NCI-H1694 treated with DMSO at 0.1 percent for 48 hours (cell line): ENCODE measurements around the gene IRX2.

Source experiments
- DNase-seq: peaks from one replicate; lab custom pipeline; 2025; lab: John Stamatoyannopoulos, UW

Gene IRX2

DNA sequence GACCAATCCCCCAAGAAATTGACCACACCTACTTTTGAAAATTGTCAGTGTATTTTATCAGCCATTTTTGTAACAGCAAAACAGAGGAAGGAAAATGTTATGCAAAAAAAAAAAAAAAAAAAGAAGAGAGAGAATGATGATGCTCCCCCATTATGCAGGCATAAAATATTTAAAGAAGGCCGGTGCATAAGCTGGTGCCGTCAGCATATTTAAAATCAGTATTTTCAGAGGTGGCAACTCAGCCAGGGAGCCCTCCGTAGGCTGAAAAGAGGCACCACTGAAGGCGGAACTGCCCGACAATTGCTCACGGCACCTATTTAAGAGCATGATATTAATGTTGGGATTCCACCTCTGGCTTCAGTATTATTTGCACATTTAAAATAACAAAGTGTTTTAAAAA is 33.4 kb downstream of the IRX2 start:
- DNase-seq: no peak

DNA sequence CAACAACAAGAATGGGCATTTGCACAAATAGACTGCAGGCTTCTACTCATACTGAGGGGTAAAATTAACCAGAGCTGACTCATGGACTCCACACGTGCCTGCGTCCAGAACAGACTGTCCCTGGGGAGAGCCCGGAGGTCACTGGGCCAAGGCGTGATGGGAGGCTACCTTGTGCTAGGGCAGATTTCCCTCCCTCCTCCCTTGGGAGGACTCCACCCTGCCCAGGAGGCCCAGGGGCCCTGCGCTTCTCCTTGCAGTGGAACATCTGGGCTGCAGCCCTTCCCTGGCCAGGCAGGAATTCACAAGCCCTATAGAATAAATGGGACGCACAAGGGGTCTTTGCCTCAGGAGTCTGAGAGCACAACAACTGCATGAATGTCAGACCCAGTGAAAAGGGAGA is 35.6 kb downstream of the IRX2 start:
- no peak for DNase-seq

DNA sequence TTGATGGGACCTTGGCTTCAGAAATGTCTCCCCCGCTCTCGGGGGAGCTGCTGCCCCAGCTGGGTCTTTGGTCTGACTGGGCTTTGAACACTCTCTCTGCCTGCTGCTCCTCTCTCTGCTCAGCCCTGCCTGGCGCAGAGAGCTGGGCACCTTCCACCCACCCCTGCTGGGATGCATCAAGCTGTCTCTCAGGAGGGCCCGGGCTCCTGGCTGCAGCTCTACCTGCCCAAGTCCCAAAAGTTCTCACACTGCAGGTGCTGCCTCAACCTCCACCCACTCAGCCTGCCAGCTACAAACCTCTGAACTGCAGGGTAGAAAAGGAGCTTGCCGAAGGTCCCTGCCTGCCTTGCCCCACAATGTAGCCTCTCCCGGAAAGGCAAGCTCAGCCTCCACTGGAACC is 36.7 kb downstream of the IRX2 start:
- DNase-seq: no peak

DNA sequence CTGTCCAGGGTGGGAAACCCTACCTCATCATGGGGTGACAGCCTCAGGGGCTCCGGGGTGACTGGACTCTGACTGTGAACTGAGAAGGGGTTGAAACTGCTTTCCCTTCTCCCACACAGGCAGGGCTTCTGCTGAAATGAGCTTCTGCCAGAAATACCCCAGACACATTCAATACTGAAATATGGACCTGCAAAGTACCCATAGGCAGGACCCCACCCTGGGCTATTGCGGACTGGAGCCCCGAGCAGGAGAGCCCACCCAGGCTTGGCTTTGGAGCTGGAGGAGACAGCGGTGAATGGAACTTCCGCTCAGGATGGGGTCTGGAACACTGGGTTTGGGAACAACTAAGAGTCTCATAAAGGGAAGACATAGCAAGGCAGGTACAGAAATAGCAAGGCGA is 37.5 kb downstream of the IRX2 start:
- DNase-seq: no peak

DNA sequence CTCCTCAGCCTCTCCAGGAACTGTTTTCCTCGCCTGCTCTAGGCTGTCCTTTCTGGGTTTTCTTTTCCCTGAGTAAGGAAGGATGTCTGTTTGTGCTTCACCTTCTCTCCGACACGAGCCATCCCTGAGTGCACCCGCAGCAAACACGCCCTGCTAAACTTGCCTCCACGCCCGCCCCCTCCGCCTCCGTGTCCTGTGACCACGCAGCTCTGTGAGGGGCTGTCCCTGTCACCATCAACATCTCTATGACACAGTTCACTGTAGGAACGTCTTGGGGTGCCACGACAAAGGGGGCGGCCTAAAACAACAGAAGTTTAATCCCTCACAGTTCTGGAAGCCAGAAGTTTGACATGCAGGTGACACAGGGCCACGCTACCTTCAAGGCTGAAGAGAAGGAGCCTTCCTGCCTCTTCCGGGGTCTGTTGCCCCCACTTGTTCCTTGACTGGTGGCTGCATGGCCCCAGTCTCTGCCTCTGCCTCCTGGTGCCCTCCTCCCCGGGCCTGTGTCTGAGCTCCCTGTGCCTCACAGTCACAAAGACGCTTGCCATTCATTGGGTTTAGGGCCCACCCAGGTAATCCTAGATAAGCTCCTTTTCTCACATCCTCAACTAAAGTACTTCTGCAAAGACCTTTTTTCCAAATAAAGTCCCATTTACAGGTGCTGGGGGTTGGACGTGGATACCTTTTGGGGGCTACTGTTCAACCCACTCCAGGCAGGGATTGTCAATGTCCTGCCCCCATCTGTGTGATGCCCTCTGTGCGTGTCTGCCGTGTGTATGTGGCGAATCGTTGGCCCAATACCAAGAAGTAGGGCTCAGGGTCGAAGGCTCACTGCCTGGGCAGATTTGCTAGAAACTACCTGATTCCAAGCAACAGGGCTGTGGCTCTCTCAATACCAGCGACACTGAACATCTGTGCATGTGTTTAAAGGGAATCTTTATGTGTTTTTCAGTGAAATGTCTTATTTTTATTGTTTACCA is 39.7 kb downstream of the IRX2 start:
- DNase-seq: no peak

DNA sequence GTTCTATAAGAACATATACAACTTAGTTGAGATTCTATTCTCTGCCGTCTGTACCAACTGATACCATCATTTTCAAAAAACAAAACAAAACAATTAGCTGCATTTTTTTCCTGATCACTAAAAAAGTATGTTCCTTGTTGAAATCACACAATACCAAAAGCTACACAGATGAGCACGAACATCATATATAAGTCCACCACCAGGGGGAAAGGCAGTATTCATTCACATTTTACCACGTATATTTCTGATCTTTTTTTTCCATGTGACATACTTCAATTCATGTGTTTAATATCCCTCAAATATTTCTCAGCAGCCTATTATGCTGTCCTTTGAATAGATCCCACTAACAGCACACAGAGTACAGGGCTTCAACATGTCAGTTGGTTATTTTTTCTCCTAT is 40.6 kb downstream of the IRX2 start:
- no peak for DNase-seq

DNA sequence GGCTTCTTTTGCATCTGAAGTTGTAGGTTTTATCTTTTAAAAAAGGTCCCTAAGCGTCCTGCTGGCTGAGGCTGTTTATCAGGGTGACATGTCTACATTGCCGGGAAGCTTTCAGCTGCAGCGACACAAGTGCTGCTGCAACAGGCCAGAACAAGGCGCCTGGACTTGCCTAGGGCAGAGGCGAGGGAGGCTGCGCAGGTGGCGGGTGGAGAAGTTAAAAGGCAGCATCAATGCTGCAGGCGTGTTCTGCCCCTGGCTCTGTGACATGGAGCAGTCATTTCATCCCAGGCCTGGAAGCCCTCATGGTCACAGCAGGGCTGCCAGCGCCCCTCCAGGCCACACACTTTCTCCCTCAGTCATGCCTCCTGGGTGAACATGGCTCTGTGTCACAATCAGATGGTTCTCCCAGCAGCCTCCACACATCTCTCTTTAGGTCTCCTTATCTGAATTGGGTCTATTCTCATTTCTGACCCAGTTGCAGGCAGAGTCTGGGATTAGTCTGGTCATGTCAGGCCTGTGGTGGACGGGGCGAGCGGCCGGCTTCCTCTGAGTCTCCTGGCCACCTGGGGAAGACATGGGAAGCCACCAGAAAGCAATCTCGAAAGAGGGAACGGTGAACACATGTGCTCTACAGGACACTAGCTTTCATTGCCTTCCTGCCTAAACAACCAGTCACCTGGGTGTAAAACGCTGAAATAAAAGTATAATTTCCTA is 41.3 kb downstream of the IRX2 start:
- no peak for DNase-seq

DNA sequence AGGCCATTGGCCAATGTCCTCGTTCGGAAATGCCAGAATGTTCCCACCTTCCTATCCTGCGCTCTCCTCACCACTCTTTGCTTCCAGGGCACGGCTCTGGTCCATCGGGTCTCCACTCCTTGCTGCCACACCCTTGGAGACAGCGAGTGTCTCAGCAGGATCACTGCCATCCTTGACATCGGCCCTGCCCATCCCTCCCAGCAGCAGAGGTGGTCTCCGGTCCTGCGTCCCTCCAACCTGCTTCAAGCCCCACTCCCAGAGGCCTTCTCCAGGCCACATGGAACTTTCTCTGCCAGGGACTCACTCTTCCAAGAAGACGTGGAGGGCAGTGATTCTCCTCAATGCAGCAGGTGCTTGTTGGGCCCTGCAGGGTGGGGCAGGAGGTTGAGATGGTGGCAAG is 42.7 kb downstream of the IRX2 start:
- no peak for DNase-seq

DNA sequence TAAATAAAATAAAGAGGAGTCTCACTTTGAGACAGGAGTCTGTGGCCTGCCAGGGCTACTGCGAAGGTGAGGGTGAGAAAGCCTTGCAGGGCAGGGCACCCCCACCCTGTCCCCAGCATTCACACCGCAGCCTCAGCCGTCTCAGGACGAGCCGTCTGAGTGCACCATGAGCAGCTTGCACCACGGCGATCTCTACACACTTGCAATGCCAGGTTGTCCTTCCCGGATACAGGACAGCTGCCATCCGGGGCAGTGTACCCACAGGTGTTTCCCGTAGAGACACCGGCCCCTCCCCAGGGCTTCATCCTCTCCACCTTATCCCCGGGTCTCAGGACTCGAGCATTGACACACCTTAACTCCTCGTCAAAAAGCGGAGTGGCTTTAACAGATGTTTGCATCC is 43.3 kb downstream of the IRX2 start:
- no peak for DNase-seq

DNA sequence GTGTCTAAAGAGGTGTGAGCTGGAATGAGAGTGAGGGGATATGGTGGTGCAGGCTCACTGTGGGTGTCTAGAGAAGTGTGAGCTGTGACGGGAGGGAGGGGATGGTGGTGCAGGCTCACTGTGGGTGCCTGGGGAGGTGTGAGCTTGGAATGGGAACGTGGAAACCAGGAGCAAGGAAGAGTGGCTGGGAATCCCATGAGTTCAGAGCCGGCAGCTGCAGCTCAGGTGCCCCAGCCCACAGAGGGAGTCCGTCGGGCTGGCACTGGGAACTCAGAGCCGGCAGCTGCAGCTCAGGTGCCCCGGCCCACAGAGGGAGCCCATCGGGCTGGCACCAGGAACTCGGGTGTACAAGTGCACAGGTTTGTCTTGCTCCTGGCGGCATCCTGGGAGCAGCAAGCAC is 45.6 kb downstream of the IRX2 start:
- DNase-seq: no peak

DNA sequence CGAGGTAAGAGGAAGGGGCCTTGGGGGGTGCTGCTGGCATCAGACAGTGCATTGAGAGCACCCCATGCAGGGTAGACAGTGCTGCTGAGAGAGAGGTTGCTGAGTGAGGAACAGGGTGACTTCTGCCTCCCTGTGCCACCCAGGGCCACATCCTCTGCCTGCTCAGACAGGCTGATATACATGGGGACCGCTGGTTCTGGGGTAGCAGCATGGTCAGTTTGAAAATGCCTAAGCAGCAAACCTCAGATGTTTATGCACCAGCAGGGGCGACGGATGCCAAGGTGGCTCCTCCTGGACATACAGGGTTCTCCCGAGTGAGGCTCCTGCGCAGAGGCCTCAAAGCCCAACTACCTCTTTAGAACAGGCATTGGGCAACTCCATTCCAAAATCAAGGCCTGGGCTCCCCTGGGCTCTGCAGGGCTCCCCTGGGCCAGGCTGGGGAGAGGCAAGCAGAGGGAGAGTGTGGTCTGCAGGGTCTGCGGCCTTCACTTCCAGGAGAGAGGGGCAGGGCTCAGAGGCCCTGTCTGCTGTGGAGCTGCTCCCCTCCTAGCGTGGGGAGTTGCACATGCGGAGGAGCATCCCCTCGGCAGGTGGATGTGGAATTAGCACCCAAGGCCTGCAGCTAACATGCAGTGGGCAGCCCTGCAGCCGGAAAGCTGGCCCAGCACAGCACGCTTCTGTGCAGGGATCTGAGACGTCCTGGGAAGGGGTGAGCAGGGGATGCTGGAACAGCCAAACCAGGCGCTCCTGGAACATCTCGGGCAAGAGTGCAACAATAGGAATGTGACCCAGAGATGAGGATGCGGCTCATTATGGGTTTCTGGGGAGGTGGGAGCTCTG is 46.5 kb downstream of the IRX2 start:
- DNase-seq: no peak

DNA sequence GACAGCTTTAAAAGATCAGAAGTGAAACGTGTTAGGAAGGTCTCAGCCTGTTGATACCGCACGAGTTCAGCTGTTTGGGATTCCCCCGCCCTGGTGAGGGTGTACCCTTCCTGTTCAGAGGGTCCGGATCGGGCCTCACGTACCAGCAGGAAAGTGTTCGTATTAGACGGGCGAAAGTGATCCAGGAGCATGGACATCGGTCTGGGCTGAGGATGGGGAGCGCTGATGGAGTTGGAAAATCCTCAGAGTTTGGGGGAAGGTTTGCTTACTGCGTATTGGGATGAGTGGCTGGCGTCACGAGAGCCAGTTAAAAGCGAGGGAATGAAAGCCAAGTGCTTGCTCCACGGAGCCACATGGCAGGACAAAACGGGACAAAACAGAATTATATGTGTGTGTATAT is 47.4 kb downstream of the IRX2 start:
- no peak for DNase-seq

DNA sequence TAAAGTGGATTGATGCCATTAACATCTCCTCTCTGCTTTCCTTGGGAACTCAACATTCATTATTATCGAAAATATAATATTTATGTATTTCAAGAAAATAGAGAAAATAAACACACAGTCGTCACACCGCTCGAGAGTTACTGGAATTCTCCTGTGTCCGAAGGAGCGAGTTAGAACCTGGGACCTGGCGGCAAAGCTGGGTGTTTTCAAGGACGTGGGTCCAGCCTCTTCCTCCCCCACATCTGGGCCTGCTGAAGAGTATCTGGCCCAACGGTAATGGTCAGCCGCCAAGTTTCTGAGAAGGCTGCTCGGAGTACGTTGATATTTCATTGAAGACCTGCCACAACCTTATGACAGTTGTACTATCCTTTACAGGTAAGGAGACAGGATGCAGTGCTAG is 47.9 kb downstream of the IRX2 start:
- no peak for DNase-seq

DNA sequence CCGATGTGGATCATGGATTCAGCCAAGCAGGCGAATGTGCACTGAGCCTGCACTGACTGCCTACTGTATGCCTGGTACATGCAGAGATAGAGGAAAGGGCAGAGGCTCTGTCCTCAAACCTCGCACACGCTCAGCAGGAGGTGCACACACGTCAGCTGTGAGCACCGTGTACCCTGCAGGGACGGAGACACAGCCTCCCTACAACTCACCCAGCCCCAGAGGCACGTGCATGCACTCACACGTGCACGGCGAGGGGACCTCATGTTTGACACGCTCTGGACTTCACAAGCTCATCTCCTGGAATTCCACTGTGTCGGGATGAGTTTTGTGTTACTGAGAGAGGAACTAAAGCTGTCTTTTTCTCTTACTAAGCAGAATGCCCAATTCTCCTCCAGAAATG is 48.4 kb downstream of the IRX2 start:
- no peak for DNase-seq

DNA sequence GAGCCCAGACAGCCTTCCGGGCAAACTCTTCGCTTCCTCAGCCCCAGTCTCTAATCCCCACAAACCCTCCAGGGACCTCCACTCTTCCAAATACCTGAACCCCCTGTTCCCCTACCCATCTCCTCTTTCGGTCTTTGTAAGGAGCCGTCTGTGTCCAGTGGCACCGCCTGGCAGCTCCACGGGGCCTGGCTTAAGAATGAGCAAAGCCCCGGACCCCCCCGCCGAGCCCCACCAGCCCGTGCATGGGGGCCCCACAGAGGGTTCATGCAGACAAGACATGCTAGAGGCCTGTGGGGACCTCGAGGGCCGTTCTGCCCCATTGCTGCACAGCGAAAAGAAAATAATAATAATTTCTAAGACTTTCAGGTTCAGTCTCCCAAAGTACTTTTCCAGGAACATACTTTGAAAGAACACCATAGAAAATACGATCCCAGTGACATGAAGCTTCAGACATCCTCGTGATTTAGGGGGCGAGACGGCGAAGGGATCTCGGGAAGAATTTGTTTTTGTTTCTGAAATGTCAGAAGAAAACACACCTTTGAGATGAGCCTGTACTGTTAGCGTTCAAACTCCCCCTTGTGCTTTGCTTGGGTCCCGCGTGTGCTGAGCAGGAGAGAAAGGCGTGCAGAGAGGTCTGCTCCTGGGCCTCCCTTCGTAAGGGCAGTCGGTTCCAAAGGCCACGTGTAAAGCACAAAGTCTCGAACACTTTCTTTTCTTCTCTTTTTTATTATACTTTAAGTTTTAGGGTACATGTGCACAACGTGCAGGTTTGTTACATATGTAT is 49.2 kb downstream of the IRX2 start:
- no peak for DNase-seq

DNA sequence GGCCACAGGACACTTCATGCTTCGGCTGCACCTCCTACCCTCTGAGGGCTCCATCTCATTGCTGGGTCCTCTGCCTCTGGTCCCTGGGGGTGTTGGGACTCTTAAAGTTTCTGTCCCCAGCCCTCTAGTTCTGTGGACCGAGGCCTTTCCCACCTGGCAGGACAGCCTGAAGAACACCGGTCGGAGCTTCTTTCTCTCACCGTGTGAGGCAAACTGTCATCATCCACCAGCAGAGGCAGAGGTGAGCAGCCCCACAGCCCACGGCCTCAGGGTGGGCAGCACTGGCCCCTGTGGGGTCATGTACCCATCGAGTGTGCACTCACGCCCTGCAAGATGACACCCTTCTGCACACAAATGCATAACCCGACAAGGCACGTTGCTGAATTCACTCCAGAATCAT is 49.9 kb downstream of the IRX2 start:
- DNase-seq: no peak

DNA sequence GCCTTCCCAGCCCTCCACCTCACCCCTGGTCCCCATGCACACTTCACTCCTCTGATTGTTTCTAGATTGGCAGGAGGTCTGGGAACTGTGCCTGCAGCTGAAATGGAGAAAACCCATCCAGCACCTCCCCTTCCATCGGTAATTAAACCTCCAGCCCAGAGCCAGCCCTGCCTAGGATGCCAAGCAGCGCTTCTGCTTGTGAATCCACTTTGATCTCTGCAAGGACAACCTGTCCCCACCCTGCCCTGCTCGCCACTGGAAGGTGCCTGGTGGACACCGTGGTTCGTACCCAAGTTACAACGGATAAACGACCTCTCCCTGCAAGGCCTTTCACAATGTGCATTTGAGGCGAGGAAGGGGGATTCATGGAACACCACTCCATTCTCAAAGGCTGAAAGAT is 50.6 kb downstream of the IRX2 start:
- no peak for DNase-seq

DNA sequence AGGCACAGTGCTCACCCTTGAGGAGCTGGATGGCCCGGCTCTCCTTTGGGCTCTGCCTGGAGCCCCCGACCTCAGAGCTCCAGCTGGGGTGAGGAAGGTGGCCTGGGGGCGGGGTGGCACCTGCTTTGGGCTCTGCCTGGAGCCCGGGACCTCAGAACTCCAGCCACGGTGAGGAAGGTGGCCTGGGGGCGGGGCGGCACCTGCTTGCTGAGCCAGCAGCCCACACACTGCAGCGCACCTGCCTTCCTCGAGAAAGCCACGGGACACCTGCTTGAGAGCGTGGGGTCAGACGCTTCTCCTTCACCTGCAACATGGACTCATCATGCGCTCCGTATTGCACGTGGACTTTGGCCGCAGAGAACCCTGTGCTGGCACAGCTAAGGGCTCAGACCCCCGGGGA is 51.8 kb downstream of the IRX2 start:
- DNase-seq: no peak

DNA sequence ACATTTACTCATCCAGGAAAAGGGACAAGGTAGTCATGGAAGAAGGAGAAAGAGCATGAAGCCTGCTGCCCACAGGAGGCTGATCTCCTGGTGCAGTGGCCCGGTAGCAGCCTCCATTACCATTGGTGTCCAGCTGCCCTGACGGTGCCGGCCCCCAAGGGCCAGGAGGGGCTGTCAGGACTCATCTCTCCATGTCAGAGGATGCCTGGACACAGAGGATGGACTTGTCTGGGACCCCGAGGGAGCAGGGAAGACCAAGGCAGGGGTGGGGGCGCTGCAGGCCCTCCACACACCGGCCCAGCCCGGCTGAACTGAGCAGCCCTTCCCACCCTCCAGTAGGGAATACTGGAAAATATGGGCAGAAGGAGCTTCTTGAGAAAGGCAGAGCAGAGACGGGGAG is 52.2 kb downstream of the IRX2 start:
- DNase-seq: no peak

DNA sequence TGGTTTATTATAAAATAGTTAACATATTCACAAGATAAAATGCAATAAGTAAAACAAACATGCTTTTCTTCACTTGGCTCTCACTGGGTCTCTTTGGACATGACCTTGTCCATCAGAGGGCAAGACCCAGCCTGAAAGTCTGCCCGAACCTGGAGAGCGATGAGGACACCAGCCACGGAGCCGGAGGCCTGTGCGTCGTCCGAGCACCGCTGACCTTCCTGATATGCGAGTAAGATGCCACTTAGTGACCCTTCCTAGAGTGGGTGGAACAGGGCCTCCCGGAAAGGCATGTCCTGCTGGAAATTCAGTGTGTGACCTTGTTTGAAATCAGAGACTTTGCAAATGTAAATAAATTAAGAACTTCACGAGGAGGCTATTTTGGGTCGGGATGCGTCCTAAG is 52.9 kb downstream of the IRX2 start:
- no peak for DNase-seq

DNA sequence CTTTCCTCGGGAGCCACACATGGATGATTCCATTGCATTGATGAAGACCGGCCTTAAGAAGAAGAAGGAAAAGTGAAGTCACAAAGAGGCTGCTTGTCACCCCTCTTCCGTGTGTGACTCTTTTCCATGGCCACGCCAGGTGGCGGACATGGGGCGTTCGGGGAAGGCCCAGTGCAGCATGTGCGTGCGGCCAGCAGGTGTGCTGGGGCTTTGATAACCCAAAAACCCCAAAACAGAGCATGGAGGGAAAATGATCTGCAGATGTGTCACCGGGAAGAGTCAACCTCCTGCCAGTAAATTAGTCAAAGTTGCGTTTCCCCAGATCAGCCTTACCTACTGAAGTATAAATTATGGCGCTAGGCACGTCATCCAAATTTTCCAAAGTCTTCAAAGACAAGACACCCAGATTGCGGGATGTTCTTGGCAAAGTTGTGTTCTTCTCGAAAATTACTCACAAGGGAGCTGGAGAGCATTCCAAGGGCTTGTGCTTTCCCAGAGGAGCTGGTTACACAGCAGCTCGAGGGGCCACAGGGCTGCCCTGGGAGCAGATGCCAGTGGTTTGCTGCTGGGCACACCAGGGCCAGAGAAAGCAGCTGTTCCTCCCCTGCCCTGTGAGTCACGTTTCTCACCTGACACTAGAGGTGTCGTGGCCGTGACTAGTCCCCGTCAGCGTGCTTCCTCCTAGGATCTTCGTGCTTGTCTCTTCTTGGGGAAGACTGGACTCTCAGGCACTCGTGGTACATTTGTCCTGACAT is 53.9 kb downstream of the IRX2 start:
- DNase-seq: no peak
